NCI-H1092 (cell line): ENCODE data around the gene TEKT2.

Source experiments
- DNase-seq: peaks from one replicate; lab custom pipeline; 2025; lab: John Stamatoyannopoulos, UW

The TEKT2 gene

GRCh38 chr1:36106269-36106668 is 22.4 kb downstream of the TEKT2 start:
- no peak for DNase-seq

- peak; percentile 17 for DNase-seq
These were observed 23.5 kb downstream of the TEKT2 start for GRCh38 chr1:36107394-36107793.

- DNase-seq, result no peak
These were observed 24.4 kb downstream of the TEKT2 start for GRCh38 chr1:36108314-36108713.

GRCh38 chr1:36109041-36109679 is 25.3 kb downstream of the TEKT2 start:
- no peak for DNase-seq

GRCh38 chr1:36111151-36111550 is 27.3 kb downstream of the TEKT2 start:
- no peak for DNase-seq

GRCh38 chr1:36112823-36113222 is 28.9 kb downstream of the TEKT2 start:
- no peak for DNase-seq

GRCh38 chr1:36114371-36114770 is 30.5 kb downstream of the TEKT2 start:
- DNase-seq, result no peak

GRCh38 chr1:36115200-36115669 is 31.3 kb downstream of the TEKT2 start:
- no peak for DNase-seq

GRCh38 chr1:36115931-36116330 is 32.0 kb downstream of the TEKT2 start:
- no peak for DNase-seq

GRCh38 chr1:36116901-36117300 is 33.0 kb downstream of the TEKT2 start:
- no peak for DNase-seq

- no peak for DNase-seq
These were observed 34.7 kb downstream of the TEKT2 start for GRCh38 chr1:36118447-36119204.

- DNase-seq, result no peak
These were observed 35.6 kb downstream of the TEKT2 start for GRCh38 chr1:36119456-36119855.

- DNase-seq, result no peak
These were observed 38.5 kb downstream of the TEKT2 start for GRCh38 chr1:36122062-36123030.

GRCh38 chr1:36123356-36123755 is 39.5 kb downstream of the TEKT2 start:
- DNase-seq, result no peak

- DNase-seq, result no peak
These were observed 40.7 kb downstream of the TEKT2 start for GRCh38 chr1:36124404-36125128.

GRCh38 chr1:36125129-36125991 is 41.5 kb downstream of the TEKT2 start, which contains the start of gene COL8A2:
COL8A2 (minus strand) TSS chr1:36125222; CDS start chr1:36100242, 24,980 bp downstream.
- no peak for DNase-seq

GRCh38 chr1:36126005-36126716 is 42.3 kb downstream of the TEKT2 start:
- DNase-seq, result no peak

- no peak for DNase-seq
These were observed 43.1 kb downstream of the TEKT2 start for GRCh38 chr1:36126797-36127500.
